SH-SY5Y (cell line): Measurements from ENCODE around the gene ADH5.

Experiments
- GATA2 ChIP-seq: IDR thresholded peaks from 2 replicates; pipeline ENCODE4 v1.6.1; 2011; ENCODE audit warnings: mild to moderate bottlenecking, low read depth, low read length
- GATA3 ChIP-seq: IDR thresholded peaks from 2 replicates; pipeline ENCODE4 v1.6.1; 2011; ENCODE audit warnings: low read depth, mild to moderate bottlenecking, low read length, moderate library complexity

- no peak for TF ChIP-seq GATA3
- no peak for TF ChIP-seq GATA2
Measured at GRCh38 chr4:99061048-99061700, 27.4 kb downstream of the ADH5 start.
